ENCODE measurements around the gene SKP2. TPM values are rescaled to one million over a fixed set of nuclear protein-coding genes. Genes with fewer than 3 reads are reported as not detected.

Gene SKP2
- total RNA-seq, 1 experiment from 2014 or later: 21.5 TPM

DNA sequence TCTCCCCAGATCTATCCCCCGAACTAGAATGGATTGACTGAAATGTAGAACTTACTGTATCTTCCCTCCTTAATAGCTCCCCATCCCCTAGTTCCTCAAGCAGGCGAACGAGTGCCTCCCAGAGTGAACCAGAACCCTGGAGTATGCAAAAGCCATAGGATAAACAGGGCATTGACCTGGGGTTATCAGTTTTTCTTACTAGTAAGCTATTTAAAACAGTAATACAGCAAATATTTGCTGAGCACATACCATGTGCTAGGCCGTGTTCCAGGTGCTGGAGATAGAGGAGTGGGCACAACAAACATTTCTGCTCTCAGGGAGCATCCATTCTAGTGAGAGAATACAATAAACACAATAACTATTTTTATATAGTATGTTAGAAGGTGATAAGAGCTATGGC is 1.8 kb downstream of the SKP2 start:
- Histone ChIP-seq H3K27me3 (ENCODE audit: control insufficient read depth, insufficient read depth, low read length) (no peaks in the 10 kb centered on the region), H3K36me3 (ENCODE audit: control insufficient read depth, insufficient read depth, low read length) (peaks cover 9% of the 10 kb centered on the region), H3K4me3 (ENCODE audit: low read depth in 2 of 2, low read length in 2 of 2) (peak overlapping the region in 1 of 2 experiments; percentile 97; a peak in 1 of 4 replicates), H3K9me3 (ENCODE audit: control insufficient read depth, insufficient read depth, low read depth, low read length) (no peaks in the 10 kb centered on the region), H3K4me1 (ENCODE audit: control insufficient read depth, insufficient read depth, low read length) (peaks cover 10% of the 10 kb centered on the region; the same call in 1 of the 2 replicates), H3K27ac (ENCODE audit: low read length) (no peak overlapping the region)
- TF ChIP-seq CTCF (IDR thresholded peaks at IDR 0.05): no peak
- TF ChIP-seq TCF7L2 (IDR thresholded peaks at IDR 0.05; ENCODE audit: low read depth, low read length): no peak
- TF ChIP-seq POLR2AphosphoS5 (IDR thresholded peaks at IDR 0.05; ENCODE audit: low read depth, low read length): no peak
- TF ChIP-seq SIN3A (IDR thresholded peaks at IDR 0.05; ENCODE audit: borderline replicate concordance, insufficient read depth, low read depth, low read length): no peak
- TF ChIP-seq, protein P1, sequence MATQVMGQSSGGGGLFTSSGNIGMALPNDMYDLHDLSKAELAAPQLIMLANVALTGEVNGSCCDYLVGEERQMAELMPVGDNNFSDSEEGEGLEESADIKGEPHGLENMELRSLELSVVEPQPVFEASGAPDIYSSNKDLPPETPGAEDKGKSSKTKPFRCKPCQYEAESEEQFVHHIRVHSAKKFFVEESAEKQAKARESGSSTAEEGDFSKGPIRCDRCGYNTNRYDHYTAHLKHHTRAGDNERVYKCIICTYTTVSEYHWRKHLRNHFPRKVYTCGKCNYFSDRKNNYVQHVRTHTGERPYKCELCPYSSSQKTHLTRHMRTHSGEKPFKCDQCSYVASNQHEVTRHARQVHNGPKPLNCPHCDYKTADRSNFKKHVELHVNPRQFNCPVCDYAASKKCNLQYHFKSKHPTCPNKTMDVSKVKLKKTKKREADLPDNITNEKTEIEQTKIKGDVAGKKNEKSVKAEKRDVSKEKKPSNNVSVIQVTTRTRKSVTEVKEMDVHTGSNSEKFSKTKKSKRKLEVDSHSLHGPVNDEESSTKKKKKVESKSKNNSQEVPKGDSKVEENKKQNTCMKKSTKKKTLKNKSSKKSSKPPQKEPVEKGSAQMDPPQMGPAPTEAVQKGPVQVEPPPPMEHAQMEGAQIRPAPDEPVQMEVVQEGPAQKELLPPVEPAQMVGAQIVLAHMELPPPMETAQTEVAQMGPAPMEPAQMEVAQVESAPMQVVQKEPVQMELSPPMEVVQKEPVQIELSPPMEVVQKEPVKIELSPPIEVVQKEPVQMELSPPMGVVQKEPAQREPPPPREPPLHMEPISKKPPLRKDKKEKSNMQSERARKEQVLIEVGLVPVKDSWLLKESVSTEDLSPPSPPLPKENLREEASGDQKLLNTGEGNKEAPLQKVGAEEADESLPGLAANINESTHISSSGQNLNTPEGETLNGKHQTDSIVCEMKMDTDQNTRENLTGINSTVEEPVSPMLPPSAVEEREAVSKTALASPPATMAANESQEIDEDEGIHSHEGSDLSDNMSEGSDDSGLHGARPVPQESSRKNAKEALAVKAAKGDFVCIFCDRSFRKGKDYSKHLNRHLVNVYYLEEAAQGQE (IDR thresholded peaks at IDR 0.05; ENCODE audit: insufficient read depth in 1 of 2, low read depth in 2 of 2, low read length in 1 of 2): no peak
- no TSS peak for BruUV-seq (replicated peaks)
- ATAC-seq (no peak), DNase-seq (ENCODE audit: low read depth, low spot score) (no peak)
- ChIA-PET POLR2A (no interaction called here), CTCF (no interaction called here)
- intact Hi-C loops (cut with micrococcal nuclease; ENCODE audit: unreplicated experiment): no loop called here
- in situ Hi-C loops (cut with HindIII; ENCODE audit: low pct_unique_long_range_greater_than_20kb, low sequenced_read_pairs): no loop called here

DNA sequence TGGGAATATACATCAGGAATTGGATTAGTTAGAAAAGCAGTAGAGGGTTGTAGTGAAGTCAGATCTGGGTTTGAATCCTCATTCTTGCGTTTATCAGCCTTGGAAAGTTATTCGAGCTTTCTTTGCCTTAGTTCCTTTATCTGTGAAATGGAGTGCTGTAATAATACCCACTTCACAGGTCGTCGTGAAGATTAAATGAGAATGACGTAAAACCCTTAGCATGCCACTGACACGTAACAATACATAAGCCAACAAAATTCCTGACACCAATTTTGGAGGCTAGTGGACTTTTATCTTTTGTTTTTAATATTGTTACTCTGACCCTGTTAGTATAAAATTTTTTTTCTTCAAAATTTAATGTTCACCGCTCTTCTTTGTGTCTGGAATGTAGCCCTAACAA is 3.4 kb downstream of the SKP2 start:
- H3K4me1 ChIP-seq (ENCODE audit: control insufficient read depth, insufficient read depth, low read length): peaks cover 10% of the 10 kb centered on the region; the same call in 1 of the 2 replicates
- no peak for ATAC-seq

More for the DNA sequence above, 3.4 kb downstream of the SKP2 start:
- Histone ChIP-seq H3K27me3 (ENCODE audit: control insufficient read depth, insufficient read depth, low read length) (no peaks in the 10 kb centered on the region), H3K9me3 (ENCODE audit: control insufficient read depth, insufficient read depth, low read depth, low read length) (no peaks in the 10 kb centered on the region), H3K4me3 (ENCODE audit: low read depth in 2 of 2, low read length in 2 of 2) (no peak overlapping the region), H3K36me3 (ENCODE audit: control insufficient read depth, insufficient read depth, low read length) (peaks cover 11% of the 10 kb centered on the region), H3K27ac (ENCODE audit: low read length) (no peak overlapping the region)
- CTCF ChIA-PET: no interaction called here
- intact Hi-C loops (cut with micrococcal nuclease; ENCODE audit: unreplicated experiment): no loop called here
- in situ Hi-C loops (cut with HindIII; ENCODE audit: low pct_unique_long_range_greater_than_20kb, low sequenced_read_pairs): no loop called here
- POLR2A ChIA-PET: no interaction called here
- no TSS peak for BruUV-seq (replicated peaks)
- no peak for DNase-seq (ENCODE audit: low read depth, low spot score)
- no peak for TF ChIP-seq POLR2AphosphoS5 (IDR thresholded peaks at IDR 0.05; ENCODE audit: low read depth, low read length)
- TF ChIP-seq, protein P1 (IDR thresholded peaks at IDR 0.05; ENCODE audit: insufficient read depth in 1 of 2, low read depth in 2 of 2, low read length in 1 of 2): no peak
- no peak for TF ChIP-seq SIN3A (IDR thresholded peaks at IDR 0.05; ENCODE audit: borderline replicate concordance, insufficient read depth, low read depth, low read length)
- TF ChIP-seq CTCF (IDR thresholded peaks at IDR 0.05): no peak
- TF ChIP-seq TCF7L2 (IDR thresholded peaks at IDR 0.05; ENCODE audit: low read depth, low read length): no peak
